HUDEP-2 (cell line): ENCODE results near the gene CDH24.

Source experiments
- DNase-seq, 76 experiments: peaks; one replicate each; lab custom pipeline; 2025; ENCODE audit not compliant: unreplicated experiment in 76 of 76; lab: John Stamatoyannopoulos, UW

Gene CDH24

GRCh38 chr14:23000860-23001259 lies 56.5 kb downstream of the CDH24 start:
- no peak for DNase-seq

- DNase-seq = peak in 36 of 76 experiments; percentile 7 to 56 (median 22)
Measured at GRCh38 chr14:22998329-22999012, 58.8 kb downstream of the CDH24 start.

- no peak for DNase-seq
Measured at GRCh38 chr14:22997676-22998323, 59.5 kb downstream of the CDH24 start.
